ENCODE results near the gene YBX3. TPM values are rescaled to one million over a fixed set of nuclear protein-coding genes. Genes with fewer than 3 reads are reported as not detected.

The YBX3 gene
- total RNA-seq, 1 donor from 2014 or later, result 356 TPM

- TF ChIP-seq POLR2A (IDR thresholded peaks at IDR 0.05) (no peak), POLR2AphosphoS5 (IDR thresholded peaks at IDR 0.05; ENCODE audit: insufficient read depth in 1 of 2, low read depth in 1 of 2) (no peak), CTCF (IDR thresholded peaks at IDR 0.05) (no peak)
Measured at GRCh38 chr12:10720974-10721650, 2.0 kb downstream of the YBX3 start.

GRCh38 chr12:10719482-10719881 is 3.6 kb downstream of the YBX3 start:
- H3K36me3 ChIP-seq, result peaks cover 0 to 16% of the 10 kb centered on the region in 2 donors
- TF ChIP-seq POLR2AphosphoS5 (IDR thresholded peaks at IDR 0.05; ENCODE audit: insufficient read depth in 1 of 2, low read depth in 1 of 2) (peak in 1 of 2 donors; percentile 57), CTCF (IDR thresholded peaks at IDR 0.05) (no peak), POLR2A (IDR thresholded peaks at IDR 0.05) (no peak)
- no peaks in the 10 kb centered on the region for H3K27me3 ChIP-seq
- H3K9me3 ChIP-seq, result no peaks in the 10 kb centered on the region
- H3K4me3 ChIP-seq, result peak overlapping the region in 1 of 2 donors; percentile 13
- DNase-seq (ENCODE audit: extremely low spot score in 2 of 2), result no peak
- peak overlapping the region; percentile 99 for H3K27ac ChIP-seq
- peaks cover 63% of the 10 kb centered on the region for H3K4me1 ChIP-seq
- intact Hi-C loops (cut with DNase I), result no loop called here

More at GRCh38 chr12:10720974-10721650, 2.0 kb downstream of the YBX3 start:
- Histone ChIP-seq H3K27ac (peak overlapping the region; percentile 99), H3K4me3 (peak overlapping the region; percentile 85 to 93), H3K27me3 (no peaks in the 10 kb centered on the region), H3K36me3 (no peaks in the 10 kb centered on the region), H3K9me3 (no peaks in the 10 kb centered on the region), H3K4me1 (peaks cover 59% of the 10 kb centered on the region)
- intact Hi-C loops (cut with DNase I), result no loop called here
- DNase-seq (ENCODE audit: extremely low spot score in 2 of 2), result no peak

- no peaks in the 10 kb centered on the region for H3K9me3 ChIP-seq
- H3K27ac ChIP-seq, result peak overlapping the region; percentile 99
- H3K4me3 ChIP-seq, result peak overlapping the region in 1 of 2 donors; percentile 13
- intact Hi-C loops (cut with DNase I), result no loop called here
- no peaks in the 10 kb centered on the region for H3K27me3 ChIP-seq
- H3K36me3 ChIP-seq, result peaks cover 0 to 27% of the 10 kb centered on the region in 2 donors
- TF ChIP-seq POLR2A (IDR thresholded peaks at IDR 0.05) (no peak), POLR2AphosphoS5 (IDR thresholded peaks at IDR 0.05; ENCODE audit: insufficient read depth in 1 of 2, low read depth in 1 of 2) (peak in 1 of 2 donors; percentile 36), CTCF (IDR thresholded peaks at IDR 0.05) (no peak)
- no peak for DNase-seq (ENCODE audit: extremely low spot score in 2 of 2)
- peaks cover 55% of the 10 kb centered on the region for H3K4me1 ChIP-seq
Measured at GRCh38 chr12:10718279-10718821, 4.8 kb downstream of the YBX3 start.

- peaks cover 55% of the 10 kb centered on the region for H3K4me1 ChIP-seq
- peaks cover 0 to 36% of the 10 kb centered on the region in 2 donors for H3K36me3 ChIP-seq
- TF ChIP-seq CTCF (IDR thresholded peaks at IDR 0.05), result no peak
- TF ChIP-seq POLR2AphosphoS5 (IDR thresholded peaks at IDR 0.05; ENCODE audit: insufficient read depth in 1 of 2, low read depth in 1 of 2), result no peak
- TF ChIP-seq POLR2A (IDR thresholded peaks at IDR 0.05), result no peak
- peak overlapping the region; percentile 99 for H3K27ac ChIP-seq
- no peak for DNase-seq (ENCODE audit: extremely low spot score in 2 of 2)
- H3K9me3 ChIP-seq, result no peaks in the 10 kb centered on the region
- intact Hi-C loops (cut with DNase I), result no loop called here
- peak overlapping the region in 1 of 2 donors; percentile 12 for H3K4me3 ChIP-seq
- H3K27me3 ChIP-seq, result no peaks in the 10 kb centered on the region
Measured at GRCh38 chr12:10717410-10717809, 5.7 kb downstream of the YBX3 start.

Data from vagina (tissue), 2 donors.